Naive B cell (primary cell): Measurements from ENCODE around the gene APOM. TPM values are rescaled to one million over a fixed set of nuclear protein-coding genes. Genes with fewer than 3 reads are reported as not detected.

Source experiments
- ATAC-seq, 2 donors: fragments of 150-1000 bp; cut with Tn5 transposase; 2 replicates each; pipeline ENCODE4 v1.10.0; 2021; ENCODE audit warnings: low read depth in 2 of 2, mild to moderate bottlenecking in 2 of 2, moderate library complexity in 2 of 2
- DNase-seq: peaks from one replicate; pipeline ENCODE4 v3.0.0; 2022
- H3K27ac Mint-ChIP-seq, 6 donors: one replicate each; pipeline ENCODE4 v1.8.0; 2020 to 2022; ENCODE audit warnings: mild to moderate bottlenecking in 6 of 6, mixed read lengths in 6 of 6, moderate library complexity in 5 of 6, inconsistent platforms in 2 of 6
- H3K27me3 Mint-ChIP-seq, 3 donors: one replicate each; pipeline ENCODE4 v1.8.0; 2021 to 2022; ENCODE audit warnings: mixed read lengths in 3 of 3, mild to moderate bottlenecking in 1 of 3
- H3K36me3 Mint-ChIP-seq, 2 donors: one replicate each; pipeline ENCODE4 v1.8.0; 2020 to 2022; ENCODE audit warnings: mixed read lengths in 2 of 2, inconsistent platforms in 1 of 2, mild to moderate bottlenecking in 1 of 2
- H3K4me1 Mint-ChIP-seq, 3 donors: one replicate each; pipeline ENCODE4 v1.8.0; 2020 to 2022; ENCODE audit warnings: mixed read lengths in 3 of 3, inconsistent platforms in 1 of 3, mild to moderate bottlenecking in 1 of 3, moderate library complexity in 1 of 3
- H3K4me3 Mint-ChIP-seq, 8 donors: one replicate each; pipeline ENCODE4 v1.8.0; 2020 to 2022; ENCODE audit warnings: mild to moderate bottlenecking in 8 of 8, mixed read lengths in 8 of 8, moderate library complexity in 8 of 8, inconsistent platforms in 2 of 8
- H3K9me3 Mint-ChIP-seq, 7 donors: one replicate each; pipeline ENCODE4 v1.8.0; 2020 to 2022; ENCODE audit warnings: mixed read lengths in 7 of 7, mild to moderate bottlenecking in 5 of 7, inconsistent platforms in 2 of 7, moderate library complexity in 1 of 7
- polyA plus RNA-seq, 6 donors: library from polyadenylated mRNA; unstranded; fragments of 300-500 nt; fragmentation: Illumina TruSeq; gene quantifications; one replicate each; pipeline ENCODE4 v1.2.3, GENCODE V29; 2021; ENCODE audit warnings: low read depth in 6 of 6

APOM gene
- polyA plus RNA-seq, 6 donors from 2014 or later, result 7.6 to 19.6 (median 13.7) TPM

DNA sequence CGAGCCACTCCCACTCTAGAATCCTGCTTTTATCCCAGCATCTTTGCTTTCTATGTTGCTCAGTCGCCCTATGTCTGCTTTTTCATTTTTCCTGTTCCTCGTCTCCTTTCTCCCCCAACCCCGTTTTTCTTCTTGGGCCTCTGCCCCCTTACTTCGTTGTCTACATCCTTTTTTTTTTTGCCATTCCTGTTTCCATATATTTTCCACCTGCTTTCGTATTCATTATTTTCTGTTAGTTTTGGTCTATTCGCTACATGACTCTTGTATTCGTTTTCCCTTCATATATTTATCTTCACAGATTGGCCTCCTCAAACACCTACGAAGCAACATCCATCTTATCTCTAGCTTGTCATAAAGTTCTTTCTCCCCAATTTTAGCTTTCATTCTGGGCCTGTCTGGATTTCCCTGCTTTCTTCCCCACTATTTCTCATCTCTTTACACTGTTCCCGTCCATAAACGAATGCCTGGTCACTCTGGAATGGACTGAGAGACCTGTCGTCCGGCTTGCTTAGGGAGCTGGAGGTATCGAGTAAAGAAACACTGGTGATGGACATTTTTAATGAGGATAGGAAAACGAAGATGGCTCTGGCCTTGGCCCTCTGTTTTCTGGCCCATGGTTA lies 34.3 kb upstream of the APOM start:
- Mint-ChIP-seq H3K36me3 (peaks cover 7 to 8% of the 10 kb centered on the region in 2 donors), H3K9me3 (peaks cover 0 to 1% (median 0%) of the 10 kb centered on the region in 7 donors), H3K27ac (peak overlapping the region; percentile 78 to 99 (median 93)), H3K27me3 (no peaks in the 10 kb centered on the region), H3K4me1 (peaks cover 21 to 40% (median 25%) of the 10 kb centered on the region in 3 donors), H3K4me3 (peak overlapping the region; percentile 74 to 98 (median 90))
- ATAC-seq (no peak), DNase-seq (no peak)

DNA sequence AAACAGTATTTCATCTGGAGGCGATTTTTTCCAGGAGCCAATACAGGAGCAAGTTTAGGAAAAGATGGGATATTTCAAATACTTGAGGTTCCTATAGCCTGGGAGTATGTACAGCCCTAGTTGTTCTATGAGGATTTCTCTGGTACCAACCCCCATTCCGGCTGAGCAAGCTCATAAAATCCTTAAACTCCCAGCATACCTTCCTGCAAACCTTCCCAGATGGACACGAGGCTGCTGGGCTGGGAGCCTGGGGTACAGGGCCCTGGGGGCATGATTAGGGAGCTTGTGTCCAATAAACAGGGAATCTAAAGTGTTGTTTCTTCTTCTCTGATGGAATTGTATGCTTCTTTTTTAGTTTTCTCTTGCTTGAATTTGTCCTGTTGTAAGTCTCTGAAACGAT lies 33.7 kb upstream of the APOM start:
- Mint-ChIP-seq H3K9me3 (peaks cover 0 to 1% (median 0%) of the 10 kb centered on the region in 7 donors), H3K27me3 (no peaks in the 10 kb centered on the region), H3K4me3 (peak overlapping the region; percentile 74 to 98 (median 90)), H3K27ac (peak overlapping the region; percentile 78 to 99 (median 93)), H3K4me1 (peaks cover 19 to 34% (median 24%) of the 10 kb centered on the region in 3 donors), H3K36me3 (peaks cover 10 to 14% of the 10 kb centered on the region in 2 donors)
- no peak for ATAC-seq
- DNase-seq, result no peak

DNA sequence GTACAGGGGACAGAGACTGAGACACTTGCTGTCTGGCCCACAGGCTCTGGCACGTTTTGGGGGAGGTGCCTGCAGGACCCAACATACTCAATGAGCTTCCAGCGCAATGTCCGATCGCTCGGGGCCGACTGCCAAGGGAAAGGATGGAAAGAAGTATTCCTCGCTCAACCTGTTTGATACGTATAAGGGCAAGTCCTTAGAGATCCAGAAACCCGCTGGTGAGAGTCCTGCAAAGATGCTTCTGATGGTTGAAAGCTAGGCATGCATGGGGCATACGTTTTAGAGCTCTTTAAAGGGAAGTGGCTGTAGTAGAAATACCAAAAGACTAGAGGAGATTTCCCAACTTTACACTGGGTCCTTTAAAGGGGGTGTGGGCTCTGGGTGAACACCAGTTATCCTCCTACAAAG lies 33.0 kb upstream of the APOM start:
- ATAC-seq, result no peak
- peaks cover 16 to 21% of the 10 kb centered on the region in 2 donors for H3K36me3 Mint-ChIP-seq
- H3K9me3 Mint-ChIP-seq, result peaks cover 0 to 1% (median 0%) of the 10 kb centered on the region in 7 donors
- peaks cover 24 to 31% (median 30%) of the 10 kb centered on the region in 3 donors for H3K4me1 Mint-ChIP-seq
- no peaks in the 10 kb centered on the region for H3K27me3 Mint-ChIP-seq
- H3K27ac Mint-ChIP-seq, result peak overlapping the region in 4 of 6 donors; percentile 31 to 98 (median 84)
- peak overlapping the region in 2 of 8 donors; percentile 89 to 90 for H3K4me3 Mint-ChIP-seq
- no peak for DNase-seq

DNA sequence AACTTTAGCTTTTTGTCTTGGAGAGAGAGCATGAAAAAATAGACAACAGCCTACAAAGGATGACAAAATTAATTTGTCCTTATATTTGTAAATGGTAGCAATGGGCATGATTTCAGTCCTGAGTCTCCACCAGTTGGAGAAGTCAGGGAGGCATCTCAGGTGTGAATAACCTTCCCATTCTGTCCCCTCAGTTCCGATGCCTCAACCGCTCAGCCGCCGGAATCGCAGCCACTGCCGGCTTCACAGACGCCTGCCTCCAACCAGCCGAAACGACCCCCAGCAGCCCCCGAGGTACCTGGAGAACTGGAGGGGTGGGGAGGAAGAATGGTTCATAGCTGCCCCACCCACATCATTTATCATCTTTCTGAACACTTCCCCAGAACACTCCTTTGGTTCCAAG lies 31.6 kb upstream of the APOM start:
- Mint-ChIP-seq H3K27ac (peak overlapping the region in 2 of 6 donors; percentile 30 to 67), H3K9me3 (peaks cover 0 to 1% (median 0%) of the 10 kb centered on the region in 7 donors)

DNA sequence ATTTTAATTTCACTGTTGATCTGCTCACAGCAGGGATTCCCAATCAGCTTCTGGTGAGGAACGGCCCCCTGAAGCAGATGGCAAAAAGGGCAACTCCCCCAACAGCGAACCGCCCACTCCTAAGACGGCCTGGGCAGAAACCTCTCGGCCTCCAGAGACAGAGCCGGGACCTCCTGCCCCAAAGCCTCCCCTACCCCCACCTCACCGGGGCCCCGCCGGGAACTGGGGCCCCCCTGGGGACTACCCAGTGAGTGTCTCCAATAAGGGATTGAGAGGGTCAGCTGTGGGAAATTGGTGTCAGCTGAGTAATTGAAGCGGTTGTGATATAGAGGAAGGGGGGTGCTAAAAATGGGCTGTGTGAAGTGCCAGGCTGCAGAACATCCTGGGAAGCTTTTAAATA lies 28.7 kb upstream of the APOM start:
- DNase-seq (no peak), ATAC-seq (no peak)
- Mint-ChIP-seq H3K36me3 (peaks cover 26 to 48% of the 10 kb centered on the region in 2 donors), H3K27me3 (no peaks in the 10 kb centered on the region), H3K4me1 (peaks cover 12 to 23% (median 16%) of the 10 kb centered on the region in 3 donors), H3K27ac (peak overlapping the region in 2 of 6 donors; percentile 44 to 64), H3K9me3 (no peaks in the 10 kb centered on the region), H3K4me3 (no peak overlapping the region)

More for the DNA sequence above, 31.6 kb upstream of the APOM start:
- peaks cover 26 to 35% (median 31%) of the 10 kb centered on the region in 3 donors for H3K4me1 Mint-ChIP-seq
- peaks cover 22 to 28% of the 10 kb centered on the region in 2 donors for H3K36me3 Mint-ChIP-seq
- peak overlapping the region in 1 of 8 donors; percentile 10 for H3K4me3 Mint-ChIP-seq
- no peak for ATAC-seq
- no peak for DNase-seq
- no peaks in the 10 kb centered on the region for H3K27me3 Mint-ChIP-seq

DNA sequence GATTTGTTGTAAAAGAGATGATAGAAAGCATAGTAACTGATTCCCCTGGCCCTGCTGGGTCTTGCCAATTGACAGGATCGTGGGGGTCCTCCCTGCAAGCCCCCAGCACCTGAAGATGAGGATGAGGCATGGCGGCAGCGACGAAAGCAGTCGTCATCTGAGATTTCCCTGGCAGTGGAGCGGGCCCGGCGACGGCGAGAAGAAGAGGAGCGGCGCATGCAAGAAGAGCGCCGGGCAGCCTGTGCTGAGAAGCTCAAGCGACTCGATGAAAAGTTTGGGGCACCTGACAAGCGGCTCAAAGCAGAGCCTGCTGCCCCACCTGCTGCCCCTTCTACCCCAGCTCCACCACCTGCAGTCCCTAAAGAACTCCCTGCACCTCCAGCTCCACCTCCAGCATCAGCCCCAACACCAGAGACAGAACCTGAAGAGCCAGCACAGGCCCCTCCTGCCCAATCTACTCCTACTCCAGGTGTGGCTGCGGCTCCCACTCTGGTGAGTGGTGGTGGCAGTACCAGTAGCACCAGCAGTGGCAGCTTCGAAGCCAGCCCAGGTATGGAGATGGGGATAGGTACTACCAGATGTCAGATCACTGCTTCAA lies 27.9 kb upstream of the APOM start:
- no peaks in the 10 kb centered on the region for H3K27me3 Mint-ChIP-seq
- peak overlapping the region in 3 of 6 donors; percentile 7 to 78 (median 64) for H3K27ac Mint-ChIP-seq
- H3K4me3 Mint-ChIP-seq, result peak overlapping the region in 1 of 8 donors; percentile 21
- DNase-seq (no peak), ATAC-seq (no peak)
- peaks cover 26 to 48% of the 10 kb centered on the region in 2 donors for H3K36me3 Mint-ChIP-seq
- H3K4me1 Mint-ChIP-seq, result peaks cover 3 to 17% (median 8%) of the 10 kb centered on the region in 3 donors
- no peaks in the 10 kb centered on the region for H3K9me3 Mint-ChIP-seq

DNA sequence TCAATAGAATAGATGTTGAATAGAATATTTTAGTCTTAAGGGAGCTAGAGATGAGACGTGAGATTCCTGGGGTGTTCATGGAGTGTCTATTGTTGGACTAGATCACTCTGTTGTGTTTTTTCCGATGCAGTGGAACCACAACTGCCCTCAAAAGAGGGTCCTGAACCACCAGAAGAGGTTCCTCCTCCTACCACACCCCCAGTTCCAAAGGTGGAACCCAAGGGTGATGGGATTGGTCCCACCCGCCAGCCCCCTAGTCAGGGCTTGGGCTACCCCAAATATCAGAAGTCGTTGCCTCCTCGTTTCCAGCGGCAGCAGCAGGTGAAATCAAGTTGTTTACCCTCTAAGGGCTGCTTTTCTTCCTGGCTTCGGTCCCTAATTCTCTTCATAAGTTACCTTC lies 26.7 kb upstream of the APOM start:
- H3K36me3 Mint-ChIP-seq, result peaks cover 26 to 53% of the 10 kb centered on the region in 2 donors
- no peaks in the 10 kb centered on the region for H3K27me3 Mint-ChIP-seq

DNA sequence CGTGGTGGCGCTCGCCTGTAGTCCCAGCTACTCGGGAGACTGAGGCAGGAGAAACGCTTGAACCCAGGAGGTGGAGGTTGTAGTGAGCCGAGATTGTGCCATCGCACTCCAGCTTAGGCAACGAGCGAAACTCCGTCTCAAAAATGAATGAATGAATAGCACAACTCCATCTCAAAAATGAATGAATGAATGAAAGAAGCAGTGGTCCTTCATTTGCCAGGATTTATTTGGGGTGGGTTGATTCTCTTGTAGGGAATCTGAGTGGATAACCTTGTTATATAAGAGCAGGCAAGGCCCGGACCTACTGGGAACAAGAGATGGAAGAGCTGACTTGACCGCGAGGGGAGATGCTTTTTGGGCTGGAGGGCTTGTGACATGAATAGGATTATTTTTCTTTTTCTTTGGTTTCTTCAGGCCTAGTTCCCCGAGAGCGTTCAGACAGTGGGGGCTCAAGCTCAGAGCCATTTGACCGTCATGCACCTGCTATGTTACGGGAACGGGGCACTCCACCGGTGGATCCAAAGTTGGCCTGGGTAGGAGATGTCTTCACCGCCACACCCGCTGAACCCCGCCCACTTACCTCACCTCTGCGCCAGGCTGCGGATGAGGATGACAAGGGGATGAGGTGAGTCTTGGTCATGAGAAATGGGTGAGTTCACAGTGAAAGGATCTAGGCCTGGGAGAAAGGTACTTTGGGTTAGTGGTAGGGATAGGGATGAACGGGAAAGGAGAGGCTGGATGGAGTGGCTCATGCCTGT lies 25.3 kb upstream of the APOM start:
- peaks cover under 1 to 17% (median 12%) of the 10 kb centered on the region in 3 donors for H3K4me1 Mint-ChIP-seq
- H3K36me3 Mint-ChIP-seq, result peaks cover 30 to 56% of the 10 kb centered on the region in 2 donors
- H3K27me3 Mint-ChIP-seq, result no peaks in the 10 kb centered on the region
- ATAC-seq, result no peak
- no peaks in the 10 kb centered on the region for H3K9me3 Mint-ChIP-seq
- H3K4me3 Mint-ChIP-seq, result no peak overlapping the region
- peak overlapping the region in 5 of 6 donors; percentile 4 to 85 (median 39) for H3K27ac Mint-ChIP-seq
- DNase-seq, result no peak

More for the DNA sequence above, 26.7 kb upstream of the APOM start:
- no peaks in the 10 kb centered on the region for H3K9me3 Mint-ChIP-seq
- H3K27ac Mint-ChIP-seq, result peak overlapping the region in 2 of 6 donors; percentile 61 to 76
- DNase-seq (no peak), ATAC-seq (no peak)
- H3K4me3 Mint-ChIP-seq, result no peak overlapping the region
- peaks cover 2 to 17% (median 9%) of the 10 kb centered on the region in 3 donors for H3K4me1 Mint-ChIP-seq

DNA sequence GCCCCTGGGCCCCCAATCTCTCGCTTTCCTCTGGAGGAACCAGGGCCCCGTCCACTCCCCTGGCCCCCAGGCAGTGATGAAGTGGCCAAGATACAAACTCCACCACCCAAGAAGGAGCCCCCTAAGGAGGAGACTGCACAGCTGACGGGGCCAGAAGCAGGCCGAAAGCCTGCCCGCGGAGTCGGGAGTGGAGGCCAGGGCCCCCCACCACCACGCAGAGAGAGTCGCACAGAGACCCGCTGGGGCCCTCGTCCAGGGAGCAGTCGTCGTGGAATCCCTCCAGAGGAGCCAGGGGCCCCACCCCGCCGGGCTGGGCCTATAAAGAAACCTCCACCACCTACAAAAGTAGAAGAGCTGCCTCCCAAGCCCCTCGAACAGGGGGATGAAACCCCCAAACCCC lies 24.5 kb upstream of the APOM start:
- H3K27ac Mint-ChIP-seq, result peak overlapping the region in 2 of 6 donors; percentile 32 to 39
- H3K27me3 Mint-ChIP-seq, result no peaks in the 10 kb centered on the region
- no peak for ATAC-seq
- no peak overlapping the region for H3K4me3 Mint-ChIP-seq
- DNase-seq, result no peak
- peaks cover 0 to 14% (median 12%) of the 10 kb centered on the region in 3 donors for H3K4me1 Mint-ChIP-seq
- no peaks in the 10 kb centered on the region for H3K9me3 Mint-ChIP-seq
- H3K36me3 Mint-ChIP-seq, result peaks cover 25 to 50% of the 10 kb centered on the region in 2 donors

DNA sequence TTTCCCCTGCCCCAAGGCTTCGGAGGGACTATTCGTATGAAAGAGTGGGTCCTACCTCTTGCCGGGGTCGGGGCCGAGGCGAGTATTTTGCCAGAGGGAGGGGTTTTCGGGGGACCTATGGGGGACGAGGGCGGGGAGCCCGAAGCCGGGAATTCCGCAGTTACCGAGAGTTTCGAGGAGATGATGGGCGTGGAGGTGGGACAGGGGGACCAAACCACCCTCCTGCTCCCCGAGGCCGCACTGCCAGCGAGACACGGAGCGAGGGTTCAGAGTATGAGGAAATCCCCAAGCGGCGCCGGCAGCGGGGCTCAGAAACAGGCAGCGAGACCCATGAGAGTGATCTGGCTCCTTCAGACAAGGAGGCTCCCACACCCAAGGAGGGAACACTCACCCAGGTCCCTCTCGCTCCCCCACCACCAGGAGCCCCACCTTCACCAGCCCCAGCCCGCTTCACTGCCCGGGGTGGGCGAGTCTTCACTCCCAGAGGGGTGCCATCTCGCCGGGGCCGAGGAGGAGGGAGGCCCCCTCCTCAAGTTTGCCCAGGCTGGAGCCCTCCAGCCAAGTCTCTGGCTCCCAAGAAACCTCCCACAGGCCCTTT lies 23.9 kb upstream of the APOM start:
- DNase-seq (no peak), ATAC-seq (no peak)
- no peaks in the 10 kb centered on the region for H3K9me3 Mint-ChIP-seq
- peak overlapping the region in 2 of 6 donors; percentile 39 to 74 for H3K27ac Mint-ChIP-seq
- no peaks in the 10 kb centered on the region for H3K27me3 Mint-ChIP-seq
- peaks cover 20 to 45% of the 10 kb centered on the region in 2 donors for H3K36me3 Mint-ChIP-seq
- H3K4me3 Mint-ChIP-seq, result no peak overlapping the region
- peaks cover 0 to 12% (median 12%) of the 10 kb centered on the region in 3 donors for H3K4me1 Mint-ChIP-seq

DNA sequence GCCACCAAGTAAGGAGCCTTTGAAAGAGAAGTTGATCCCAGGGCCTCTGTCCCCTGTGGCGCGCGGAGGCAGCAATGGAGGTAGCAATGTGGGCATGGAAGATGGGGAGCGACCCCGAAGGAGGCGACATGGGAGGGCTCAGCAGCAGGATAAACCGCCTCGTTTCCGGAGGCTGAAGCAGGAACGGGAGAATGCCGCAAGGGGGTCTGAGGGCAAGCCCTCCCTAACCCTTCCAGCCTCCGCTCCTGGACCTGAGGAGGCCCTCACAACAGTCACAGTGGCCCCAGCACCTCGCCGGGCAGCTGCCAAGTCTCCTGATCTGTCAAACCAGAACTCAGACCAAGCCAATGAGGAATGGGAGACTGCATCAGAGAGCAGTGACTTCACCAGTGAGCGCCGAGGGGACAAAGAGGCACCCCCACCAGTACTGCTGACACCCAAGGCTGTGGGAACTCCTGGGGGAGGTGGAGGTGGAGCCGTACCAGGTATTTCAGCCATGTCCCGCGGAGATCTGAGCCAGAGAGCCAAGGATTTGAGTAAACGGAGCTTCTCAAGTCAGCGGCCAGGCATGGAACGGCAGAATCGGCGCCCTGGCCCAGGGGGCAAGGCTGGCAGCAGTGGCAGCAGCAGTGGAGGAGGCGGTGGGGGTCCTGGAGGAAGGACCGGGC lies 23.3 kb upstream of the APOM start:
- Mint-ChIP-seq H3K4me3 (peak overlapping the region in 1 of 8 donors; percentile 52), H3K27ac (peak overlapping the region in 1 of 6 donors; percentile 39), H3K4me1 (peaks cover 0 to 10% (median 7%) of the 10 kb centered on the region in 3 donors), H3K36me3 (peaks cover 16 to 38% of the 10 kb centered on the region in 2 donors), H3K9me3 (no peaks in the 10 kb centered on the region), H3K27me3 (no peaks in the 10 kb centered on the region)
- DNase-seq (no peak), ATAC-seq (no peak)

DNA sequence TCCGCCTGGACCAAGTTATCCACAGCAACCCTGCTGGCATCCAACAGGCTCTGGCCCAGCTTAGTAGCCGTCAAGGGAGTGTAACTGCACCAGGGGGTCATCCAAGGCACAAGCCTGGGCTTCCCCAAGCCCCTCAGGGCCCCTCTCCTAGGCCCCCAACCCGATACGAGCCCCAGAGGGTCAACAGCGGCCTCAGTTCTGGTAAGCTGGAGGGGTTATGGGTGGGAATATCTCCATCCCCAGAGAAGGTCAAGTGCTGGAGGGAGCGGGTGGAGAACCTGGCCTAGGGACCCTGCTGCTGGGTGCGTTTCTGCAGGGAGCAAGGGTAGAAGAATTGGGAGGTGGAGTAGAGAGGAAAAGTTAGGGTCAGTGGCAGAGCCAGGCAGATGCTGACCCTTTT lies 22.2 kb upstream of the APOM start:
- no peak overlapping the region for H3K4me3 Mint-ChIP-seq
- ATAC-seq (no peak), DNase-seq (no peak)
- peaks cover 8 to 29% of the 10 kb centered on the region in 2 donors for H3K36me3 Mint-ChIP-seq
- H3K9me3 Mint-ChIP-seq, result no peaks in the 10 kb centered on the region
- H3K27ac Mint-ChIP-seq, result no peak overlapping the region
- H3K27me3 Mint-ChIP-seq, result no peaks in the 10 kb centered on the region
- peaks cover 0 to 5% (median 0%) of the 10 kb centered on the region in 3 donors for H3K4me1 Mint-ChIP-seq
